Thoracic aorta (tissue), 2 donors: Measurements from ENCODE around the gene LRRN4CL. TPM values are rescaled to one million over a fixed set of nuclear protein-coding genes. Genes with fewer than 3 reads are reported as not detected.

Source experiments
- ATAC-seq: fragments of 150-250 bp; one replicate; pipeline ENCODE4 v1.8.0; 2017; ENCODE audit warnings: low read depth; ENCODE audit not compliant: insufficient number of reproducible peaks, low FRiP score
- DNase-seq: peaks from one replicate; pipeline ENCODE4 v3.0.0-alpha.2; 2020; ENCODE audit warnings: low spot score
- H3K27ac ChIP-seq, 2 donors: fragments of 200-600 bp; sonication (generic); 1 replicate in 1 of 2; 2 replicates in 1 of 2; pipeline ENCODE4 v1.5.1; 2016; ENCODE audit warnings: mild to moderate bottlenecking in 2 of 2, moderate library complexity in 2 of 2
- H3K27me3 ChIP-seq: fragments of 200-600 bp; sonication (generic); replicated peaks from 2 replicates; pipeline ENCODE4 v1.6.0; 2016; ENCODE audit warnings: mild to moderate bottlenecking; ENCODE audit not compliant: insufficient read depth
- H3K36me3 ChIP-seq: fragments of 200-600 bp; sonication (generic); one replicate; pipeline ENCODE4 v1.5.1; 2016
- H3K4me1 ChIP-seq, 2 donors: fragments of 200-600 bp; sonication (generic); 1 replicate in 1 of 2; 2 replicates in 1 of 2; pipeline versions ENCODE4 v1.5.1 to v1.6.0; 2016; ENCODE audit warnings: low read depth in 2 of 2, mild to moderate bottlenecking in 1 of 2; ENCODE audit not compliant: control insufficient read depth in 1 of 2
- H3K4me3 ChIP-seq: fragments of 200-600 bp; sonication (generic); 2 replicates; pipeline ENCODE4 v1.5.1; 2016; ENCODE audit warnings: mild to moderate bottlenecking
- H3K9me3 ChIP-seq: fragments of 200-600 bp; sonication (generic); 2 replicates; pipeline ENCODE4 v1.5.1; 2016
- total RNA-seq, 2 donors: library from RNA; depleted of rRNA; stranded (reverse); fragments of >200 nt; gene quantifications; one replicate each; pipeline versions ENCODE4 v1.1.0 to v1.2.3, GENCODE V29; 2016
- TF ChIP-seq, protein P1 (sequence below): fragments of 200-600 bp; sonication (generic); IDR thresholded peaks from one replicate; pipeline ENCODE4 v1.5.1; 2019; ENCODE audit warnings: antibody characterized with exemption

The LRRN4CL gene
- total RNA-seq, 2 donors from 2014 or later = 10.5 to 22.5 TPM

DNA sequence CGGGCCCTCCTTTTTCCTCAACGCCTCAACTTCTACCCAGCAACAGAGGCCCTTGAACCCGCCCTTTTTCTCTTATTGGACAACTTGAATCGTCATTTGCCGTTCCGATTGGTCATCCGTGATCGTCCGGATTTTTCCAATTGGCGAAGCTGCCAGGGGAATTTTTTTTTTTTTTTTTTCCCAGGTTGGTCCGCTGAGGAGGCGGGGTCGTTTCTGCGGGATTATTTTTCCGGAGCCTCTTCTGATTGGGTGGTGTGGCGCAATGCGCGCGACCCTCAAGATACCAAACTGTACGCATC is 38.5 kb upstream of the LRRN4CL start:
- Histone ChIP-seq H3K4me1 (peaks cover 29 to 53% of the 10 kb centered on the region in 2 donors), H3K27me3 (no peaks in the 10 kb centered on the region), H3K9me3 (no peaks in the 10 kb centered on the region), H3K4me3 (peak overlapping the region; percentile 97), H3K27ac (peak overlapping the region; percentile 94 to 95), H3K36me3 (peaks cover 22% of the 10 kb centered on the region)
- TF ChIP-seq, protein P1, sequence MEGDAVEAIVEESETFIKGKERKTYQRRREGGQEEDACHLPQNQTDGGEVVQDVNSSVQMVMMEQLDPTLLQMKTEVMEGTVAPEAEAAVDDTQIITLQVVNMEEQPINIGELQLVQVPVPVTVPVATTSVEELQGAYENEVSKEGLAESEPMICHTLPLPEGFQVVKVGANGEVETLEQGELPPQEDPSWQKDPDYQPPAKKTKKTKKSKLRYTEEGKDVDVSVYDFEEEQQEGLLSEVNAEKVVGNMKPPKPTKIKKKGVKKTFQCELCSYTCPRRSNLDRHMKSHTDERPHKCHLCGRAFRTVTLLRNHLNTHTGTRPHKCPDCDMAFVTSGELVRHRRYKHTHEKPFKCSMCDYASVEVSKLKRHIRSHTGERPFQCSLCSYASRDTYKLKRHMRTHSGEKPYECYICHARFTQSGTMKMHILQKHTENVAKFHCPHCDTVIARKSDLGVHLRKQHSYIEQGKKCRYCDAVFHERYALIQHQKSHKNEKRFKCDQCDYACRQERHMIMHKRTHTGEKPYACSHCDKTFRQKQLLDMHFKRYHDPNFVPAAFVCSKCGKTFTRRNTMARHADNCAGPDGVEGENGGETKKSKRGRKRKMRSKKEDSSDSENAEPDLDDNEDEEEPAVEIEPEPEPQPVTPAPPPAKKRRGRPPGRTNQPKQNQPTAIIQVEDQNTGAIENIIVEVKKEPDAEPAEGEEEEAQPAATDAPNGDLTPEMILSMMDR = no peak
- ATAC-seq (peak; percentile 91), DNase-seq (peak; percentile 78)

DNA sequence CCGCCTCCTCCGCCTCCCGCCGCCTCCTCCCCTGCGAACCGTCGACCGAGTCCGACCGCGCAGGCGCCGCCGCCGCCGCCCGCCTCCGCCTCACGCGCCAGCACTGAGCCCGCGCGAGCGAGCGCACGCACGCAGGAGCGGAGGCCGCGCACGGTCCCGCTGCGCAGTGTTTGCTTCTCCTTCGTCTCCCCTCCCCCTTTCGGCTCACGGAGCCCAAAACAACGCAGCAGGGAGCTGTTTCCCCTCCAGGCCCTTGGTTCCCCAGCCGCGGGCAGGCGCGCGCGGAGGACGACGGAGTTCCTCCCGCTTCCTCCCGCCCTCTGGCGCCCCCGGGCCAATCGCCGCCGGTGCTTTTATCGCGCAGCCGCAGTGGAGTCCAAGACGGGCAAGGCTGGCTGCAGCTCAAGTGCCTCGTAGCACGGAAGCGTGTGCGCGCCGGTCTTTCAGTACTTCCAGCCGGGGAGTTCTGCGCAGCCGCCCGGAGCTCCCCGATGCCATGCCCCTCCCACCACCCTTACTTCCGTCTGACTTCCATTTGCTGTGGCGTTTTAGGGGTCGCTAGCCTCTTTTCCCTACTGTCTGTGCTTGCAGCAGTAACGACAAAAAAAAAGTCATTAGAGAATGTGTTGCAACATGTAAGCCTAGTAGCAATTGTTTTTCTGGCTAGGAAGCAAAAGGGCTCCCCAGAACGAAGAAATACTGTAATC is 38.0 kb upstream of the LRRN4CL start, which contains the start of gene HNRNPUL2:
Gene HNRNPUL2, minus strand, starts transcription at position 293 of the 707 bp plus-strand sequence. CDS start 301 bp downstream, outside the sequence.
- Histone ChIP-seq H3K9me3 (no peaks in the 10 kb centered on the region), H3K4me3 (peak within 1 kb of the TSS; percentile 97), H3K27me3 (no peaks in the 10 kb centered on the region), H3K27ac (peak within 1 kb of the TSS; percentile 94 to 95), H3K36me3 (peaks cover 26% of the 10 kb centered on the region), H3K4me1 (peaks cover 29 to 53% of the 10 kb centered on the region in 2 donors)
- ATAC-seq (peak; percentile 90), DNase-seq (peak; percentile 90)
- TF ChIP-seq, protein P1 = no peak

DNA sequence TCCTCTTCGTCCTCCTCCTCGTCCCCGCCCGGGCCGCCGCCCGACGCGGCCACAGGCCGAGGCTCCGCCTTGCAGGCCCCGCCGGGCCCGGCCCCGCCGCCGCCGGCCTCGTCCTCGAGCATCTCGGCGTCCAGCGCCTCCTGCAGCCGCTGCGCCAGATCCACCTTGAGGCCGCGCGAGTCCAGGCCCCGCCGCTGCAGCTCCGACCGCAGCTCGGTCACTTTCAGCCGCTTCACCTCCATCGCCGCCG is 37.5 kb upstream of the LRRN4CL start:
- H3K4me1 ChIP-seq = peaks cover 29 to 52% of the 10 kb centered on the region in 2 donors
- H3K9me3 ChIP-seq = no peaks in the 10 kb centered on the region
- H3K36me3 ChIP-seq = peaks cover 27% of the 10 kb centered on the region
- TF ChIP-seq, protein P1 = no peak
- DNase-seq (no peak), ATAC-seq (no peak)
- peak overlapping the region; percentile 97 for H3K4me3 ChIP-seq
- peak overlapping the region; percentile 94 to 95 for H3K27ac ChIP-seq
- no peaks in the 10 kb centered on the region for H3K27me3 ChIP-seq

DNA sequence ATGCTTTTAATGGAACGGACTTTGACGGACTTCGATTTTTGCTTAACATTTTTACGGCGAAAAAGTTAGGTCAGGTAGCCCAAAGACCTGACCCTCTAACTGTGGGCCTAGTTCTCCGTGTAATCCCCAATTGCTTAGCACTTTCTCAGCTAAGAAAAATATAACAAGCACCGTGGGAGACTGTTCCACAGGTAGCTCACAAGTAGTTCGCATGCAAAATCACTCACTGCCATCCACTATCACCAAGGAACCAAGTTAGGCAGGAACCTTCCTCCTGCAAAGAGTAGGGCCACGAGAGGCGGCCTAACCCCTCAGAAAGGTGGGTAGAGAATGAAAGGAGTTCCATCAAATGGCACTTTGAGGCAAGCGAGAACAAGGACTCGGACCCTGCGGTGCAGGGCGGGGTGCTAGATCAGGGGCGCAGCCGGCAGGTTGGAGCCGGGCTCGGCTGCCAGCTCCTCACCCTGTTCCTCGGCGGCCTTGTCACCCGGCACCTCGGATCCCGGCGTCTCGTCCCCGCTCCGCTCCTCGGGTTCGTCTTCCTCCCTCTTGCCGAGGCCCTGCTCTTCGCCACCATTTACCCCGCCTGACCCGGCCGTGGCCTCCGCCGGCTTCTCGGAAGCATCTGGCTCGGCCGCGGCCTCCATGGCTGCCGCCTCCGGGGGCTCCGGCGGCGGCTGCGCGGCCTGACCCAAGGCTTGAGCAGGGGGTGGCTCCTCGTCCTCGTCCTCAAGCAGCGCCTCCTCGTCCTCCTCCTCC is 37.0 kb upstream of the LRRN4CL start:
- Histone ChIP-seq H3K36me3 (peaks cover 32% of the 10 kb centered on the region), H3K9me3 (no peaks in the 10 kb centered on the region), H3K4me1 (peaks cover 29 to 47% of the 10 kb centered on the region in 2 donors), H3K27me3 (no peaks in the 10 kb centered on the region), H3K27ac (peak overlapping the region; percentile 94 to 95), H3K4me3 (peak overlapping the region; percentile 97)
- no peak for DNase-seq
- no peak for ATAC-seq
- TF ChIP-seq, protein P1 = no peak

DNA sequence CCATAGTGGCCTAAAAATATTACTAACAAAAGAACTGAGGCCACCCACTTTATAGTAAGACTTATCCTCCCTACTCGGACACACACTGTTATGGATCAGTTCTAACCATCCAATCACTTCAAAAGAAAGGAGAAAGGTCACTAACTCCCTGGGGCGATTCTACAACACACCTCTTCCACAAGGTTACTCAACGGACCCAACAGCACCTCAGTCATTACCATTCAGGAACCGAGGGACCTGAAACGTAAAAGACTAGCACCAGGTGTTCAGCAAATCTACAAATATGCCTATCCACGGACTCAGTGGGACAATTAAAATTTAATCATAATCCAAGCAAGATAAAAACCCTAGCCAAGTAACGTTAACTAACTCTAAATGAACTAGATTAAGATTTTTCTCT is 36.3 kb upstream of the LRRN4CL start:
- H3K27ac ChIP-seq = peak overlapping the region; percentile 16 to 95
- H3K9me3 ChIP-seq = no peaks in the 10 kb centered on the region
- peaks cover 22 to 40% of the 10 kb centered on the region in 2 donors for H3K4me1 ChIP-seq
- DNase-seq (no peak), ATAC-seq (no peak)
- H3K4me3 ChIP-seq = peak overlapping the region; percentile 97
- peaks cover 36% of the 10 kb centered on the region for H3K36me3 ChIP-seq
- TF ChIP-seq, protein P1 = no peak
- H3K27me3 ChIP-seq = no peaks in the 10 kb centered on the region
